ENCODE results near the gene HNRNPA2B1.
"Not testable (repeated sequence)": the region's sequence is repeated elsewhere in the genome, so short reads cannot be mapped to it uniquely, and the experiment has no call there.

HNRNPA2B1 gene

GRCh38 chr7:26179422-26179821 lies 21.1 kb downstream of the HNRNPA2B1 start:
- Histone ChIP-seq H3K27ac (no peak overlapping the region), H3K4me3 (no peak overlapping the region)
- no peak for TF ChIP-seq CTCF (IDR thresholded peaks at IDR 0.05)
- DNase-seq (ENCODE audit: low spot score), result no peak

- no peak for TF ChIP-seq CTCF (IDR thresholded peaks at IDR 0.05)
- Histone ChIP-seq H3K4me3 (no peak overlapping the region), H3K27ac (no peak overlapping the region)
- DNase-seq (ENCODE audit: low spot score), result no peak
Observed at GRCh38 chr7:26178272-26178960, 22.1 kb downstream of the HNRNPA2B1 start.

GRCh38 chr7:26177269-26177668 lies 23.3 kb downstream of the HNRNPA2B1 start:
- not testable (repeated sequence) for H3K4me3 ChIP-seq; DNase-seq (ENCODE audit: low spot score); H3K27ac ChIP-seq

- not testable (repeated sequence) for H3K27ac ChIP-seq; DNase-seq (ENCODE audit: low spot score); H3K4me3 ChIP-seq
Observed at GRCh38 chr7:26176696-26177095, 23.9 kb downstream of the HNRNPA2B1 start.

- H3K27ac ChIP-seq; DNase-seq (ENCODE audit: low spot score); H3K4me3 ChIP-seq: not testable (repeated sequence)
Observed at GRCh38 chr7:26175903-26176302, 24.6 kb downstream of the HNRNPA2B1 start.

DNA sequence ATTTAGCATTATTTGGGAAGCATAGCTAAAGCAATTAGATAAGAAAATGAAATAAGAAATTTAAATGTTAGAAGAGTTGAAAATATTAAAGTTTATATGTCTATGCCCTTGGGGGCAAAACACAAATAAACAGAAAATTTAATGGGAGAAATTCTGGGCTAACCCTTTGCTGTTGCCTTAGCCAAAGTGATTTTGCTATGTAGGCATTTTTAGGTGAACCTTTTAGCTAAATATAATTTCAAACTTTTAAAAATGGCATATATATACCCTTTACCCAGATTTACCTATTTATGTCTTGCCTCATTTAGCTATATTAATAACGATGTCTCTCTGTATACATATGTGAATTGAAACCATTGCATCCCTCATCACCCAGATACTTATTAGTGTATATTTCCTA lies 28.5 kb downstream of the HNRNPA2B1 start:
- Histone ChIP-seq H3K27ac (no peak overlapping the region), H3K4me3 (no peak overlapping the region)
- no peak for TF ChIP-seq CTCF (IDR thresholded peaks at IDR 0.05)
- no peak for DNase-seq (ENCODE audit: low spot score)

DNA sequence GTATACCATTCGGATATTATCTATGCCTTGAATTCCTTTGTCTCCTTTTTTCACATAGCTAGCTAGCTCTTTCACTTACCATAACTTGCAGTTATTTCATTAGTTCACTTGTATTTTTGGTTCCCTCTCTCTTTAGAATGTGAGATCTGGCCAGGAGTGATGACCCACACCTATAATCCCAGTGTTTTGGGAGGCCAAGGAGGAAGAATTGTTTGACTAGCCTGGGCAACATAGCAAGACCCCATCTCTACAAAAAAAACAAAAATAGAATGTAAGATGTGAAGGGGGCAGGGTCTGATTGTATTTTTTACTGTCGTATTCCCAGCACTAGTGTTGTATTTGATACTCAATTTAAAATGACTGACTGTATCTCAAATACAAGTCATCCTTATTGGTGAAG lies 28.9 kb downstream of the HNRNPA2B1 start:
- DNase-seq (ENCODE audit: low spot score), result no peak
- H3K27ac ChIP-seq, result no peak overlapping the region
- TF ChIP-seq CTCF (IDR thresholded peaks at IDR 0.05), result no peak

DNA sequence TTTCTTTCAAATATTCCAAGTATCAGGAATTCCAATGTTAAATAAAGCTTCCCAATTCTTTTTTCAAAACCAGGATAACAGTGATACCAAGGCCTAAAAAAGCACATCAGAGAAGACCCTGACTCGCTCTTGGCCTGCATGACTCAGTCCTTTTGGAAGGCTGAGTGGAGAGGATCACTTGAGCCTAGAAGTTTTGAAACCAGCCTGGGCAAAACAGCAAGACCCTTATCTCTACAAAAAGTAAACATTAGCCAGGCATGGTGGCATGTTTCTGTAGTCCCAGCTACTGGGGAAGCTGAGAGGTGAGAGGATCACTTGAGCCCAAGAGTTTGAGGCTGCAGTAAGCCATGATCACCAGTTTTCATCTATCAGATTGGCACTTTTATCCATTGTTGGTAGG lies 29.9 kb downstream of the HNRNPA2B1 start:
- DNase-seq (ENCODE audit: low spot score), result no peak
- H3K4me3 ChIP-seq, result no peak overlapping the region
- no peak for TF ChIP-seq CTCF (IDR thresholded peaks at IDR 0.05)
- no peak overlapping the region for H3K27ac ChIP-seq

More for the DNA sequence above, 28.9 kb downstream of the HNRNPA2B1 start:
- H3K4me3 ChIP-seq, result no peak overlapping the region

GRCh38 chr7:26169271-26169670 lies 31.3 kb downstream of the HNRNPA2B1 start:
- H3K27ac ChIP-seq, result no peak overlapping the region
- no peak for TF ChIP-seq CTCF (IDR thresholded peaks at IDR 0.05)
- no peak for DNase-seq (ENCODE audit: low spot score)
- no peak overlapping the region for H3K4me3 ChIP-seq

Data from coronary artery (tissue), 2 donors.